Ovary (tissue), 9 donors: ENCODE measurements around the gene GPC6. TPM values are rescaled to one million over a fixed set of nuclear protein-coding genes. Genes with fewer than 3 reads are reported as not detected.

Source experiments
- DNase-seq, 5 donors: peaks; one replicate each; pipeline ENCODE4 v3.0.0-alpha.2; 2019 to 2020
- H3K27ac ChIP-seq, 2 donors: fragments of 200-600 bp; one replicate each; pipeline versions ENCODE4 v1.5.1 to v1.8.0; 2019 to 2022
- H3K27me3 ChIP-seq: fragments of 200-600 bp; one replicate; pipeline ENCODE4 v1.8.0; 2022
- H3K36me3 ChIP-seq: fragments of 200-600 bp; sonication (generic); one replicate; pipeline ENCODE4 v1.5.1; 2019
- H3K4me1 ChIP-seq: one replicate; pipeline ENCODE4 v1.8.1; 2013; ENCODE audit warnings: mild to moderate bottlenecking, moderate library complexity; ENCODE audit not compliant: insufficient read depth
- H3K4me3 ChIP-seq: fragments of 200-600 bp; sonication (generic); one replicate; pipeline ENCODE4 v1.5.1; 2017
- H3K9me3 ChIP-seq, 2 donors: fragments of 200-600 bp in 1 of 2; sonication (generic) in 1 of 2; one replicate each; pipeline versions ENCODE4 v1.5.1 to v1.8.1; 2013 to 2019; ENCODE audit warnings: mild to moderate bottlenecking in 1 of 2, moderate library complexity in 1 of 2
- CTCF ChIP-seq, 3 donors: fragments of 450-650 bp in 2 of 3; fragments of 200-600 bp in 1 of 3; IDR thresholded peaks; one replicate each; pipeline versions ENCODE4 v1.5.1 to v1.8.0; 2016 to 2022; ENCODE audit warnings: antibody characterized with exemption in 3 of 3, mild to moderate bottlenecking in 1 of 3
- EP300 ChIP-seq: sonication (generic); formaldehyde crosslinking; IDR thresholded peaks from one replicate; pipeline ENCODE4 v1.6.1; 2017; ENCODE audit warnings: antibody characterized with exemption
- POLR2A ChIP-seq: fragments of 450-650 bp; IDR thresholded peaks from one replicate; pipeline ENCODE4 v1.6.1; 2017; ENCODE audit warnings: antibody characterized with exemption, mild to moderate bottlenecking, moderate library complexity
- WGBS, 3 donors: extraction: QIAGEN DNeasy Blood & Tissue Kit in 1 of 3; methylation state at CpG; one replicate each; pipeline versions ENCODE4 v1.1.5 to v1.1.7; 2013 to 2017; 5-methylcytosine and 5-hydroxymethylcytosine counted together
- intact Hi-C, 4 donors: fragments of 100-400 bp; cut with DNase I; formaldehyde crosslinking; loops; one replicate each; pipeline versions ENCODE4 v1.11.0 to v1.15.1; 2022 to 2023
- polyA plus RNA-seq, 2 donors: library from polyadenylated mRNA; stranded (reverse); fragments of 200-250 nt in 1 of 2; fragments of 350-450 nt in 1 of 2; fragmentation: Illumina TruSeq in 1 of 2; extraction: RNeasy Lipid Tissue Mini Kit (QIAGEN cat#74804) in 1 of 2; gene quantifications; one replicate each; pipeline ENCODE4 v1.2.3, GENCODE V29; 2013 to 2014
- total RNA-seq, 7 donors: library from RNA; depleted of rRNA in 2 of 7; stranded (reverse); fragments of >200 nt in 2 of 7; fragmentation: NEBNext Ultra II Directional in 3 of 7; extraction: Animal tissue kit (Norgen Biotek cat#: 25700) in 3 of 7; gene quantifications; one replicate each; pipeline versions ENCODE4 v1.1.0 to v1.2.4, GENCODE V29; 2016 to 2023
- donor health status: DM: no; HTN: no; CAD: no; lungs with moderate emphysema.
- donor health status: DM: no; HTN: no; CAD: no.
- donor health status: Bipolar disorder and iron deficiency.
- donor health status: DM: yes; HTN: yes; CAD: no.
- donor health status: DM: no; HTN: no; CAD: no.
- donor health status: DM: yes; HTN: yes; CAD: no.

The GPC6 gene
- total and polyA plus RNA-seq, 9 donors, result 4.3 to 22.3 (median 17.9) TPM

GRCh38 chr13:93732186-93732585 lies 505.6 kb downstream of the GPC6 start:
- Histone ChIP-seq H3K4me1 (peaks cover 10% of the 10 kb centered on the region), H3K4me3 (no peak overlapping the region), H3K36me3 (no peaks in the 10 kb centered on the region), H3K27ac (no peak overlapping the region), H3K9me3 (no peaks in the 10 kb centered on the region), H3K27me3 (no peaks in the 10 kb centered on the region)
- 91 to 94% (median 93%) methylated on average over 2 of the region's 2 CpGs for WGBS, 3 donors
- intact Hi-C loops, result no loop called here
- no peak for DNase-seq
- TF ChIP-seq EP300 (no peak), CTCF (IDR thresholded peaks at IDR 0.05) (no peak), POLR2A (no peak)

DNA sequence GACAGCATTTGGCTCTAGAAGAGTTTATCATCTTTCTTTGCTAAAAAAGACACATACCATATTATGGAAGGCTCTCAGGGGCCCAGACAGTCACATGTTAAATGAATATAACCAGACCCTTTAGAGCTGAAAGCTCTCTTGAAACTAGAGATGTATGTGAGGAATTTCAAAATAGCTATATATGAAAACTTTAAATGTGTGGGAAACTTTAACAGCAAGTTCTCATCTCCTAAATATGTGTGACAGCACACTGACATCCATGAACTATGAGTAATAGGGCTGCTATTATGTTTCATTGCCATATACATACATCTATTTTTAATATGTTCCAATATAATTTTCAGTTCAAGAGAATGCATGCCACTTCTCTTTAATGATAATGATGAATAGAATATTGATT lies 509.5 kb downstream of the GPC6 start:
- TF ChIP-seq CTCF (IDR thresholded peaks at IDR 0.05), result no peak
- no peak for TF ChIP-seq POLR2A
- no peak for TF ChIP-seq EP300
- Histone ChIP-seq H3K9me3 (no peaks in the 10 kb centered on the region), H3K4me3 (no peak overlapping the region), H3K27me3 (no peaks in the 10 kb centered on the region), H3K36me3 (no peaks in the 10 kb centered on the region), H3K4me1 (peaks cover 3% of the 10 kb centered on the region), H3K27ac (no peak overlapping the region)
- intact Hi-C loops, result no loop called here
- no peak for DNase-seq

- H3K36me3 ChIP-seq, result no peaks in the 10 kb centered on the region
- TF ChIP-seq CTCF (IDR thresholded peaks at IDR 0.05), result no peak
- TF ChIP-seq EP300, result no peak
- TF ChIP-seq POLR2A, result no peak
- WGBS, 3 donors, result 94 to 95% (median 94%) methylated on average over 3 of the region's 3 CpGs
- DNase-seq, result no peak
- H3K9me3 ChIP-seq, result no peaks in the 10 kb centered on the region
- H3K4me3 ChIP-seq, result no peak overlapping the region
- H3K27me3 ChIP-seq, result no peaks in the 10 kb centered on the region
- intact Hi-C loops, result no loop called here
- peaks cover 3% of the 10 kb centered on the region for H3K4me1 ChIP-seq
- H3K27ac ChIP-seq, result no peak overlapping the region
These were observed 510.3 kb downstream of the GPC6 start for GRCh38 chr13:93736909-93737308.

DNA sequence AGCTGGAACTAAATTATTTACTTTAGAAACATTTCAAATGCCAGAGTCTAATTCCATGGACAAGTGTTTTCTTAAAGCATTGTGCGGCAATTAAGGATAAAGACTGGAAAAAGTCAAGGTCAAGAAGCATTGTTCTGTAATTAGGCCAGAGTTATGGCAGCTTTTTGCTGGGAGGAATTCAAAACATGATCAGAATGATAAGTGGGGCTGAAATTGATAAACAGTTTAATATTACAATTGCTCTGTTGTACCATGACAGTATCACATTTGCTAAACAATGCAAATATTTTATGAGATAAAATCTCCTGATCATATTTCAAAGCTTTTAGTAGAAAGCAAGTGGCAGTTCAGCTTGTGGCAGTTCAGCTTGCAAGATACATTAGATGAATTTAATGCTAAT lies 513.7 kb downstream of the GPC6 start:
- Histone ChIP-seq H3K9me3 (no peaks in the 10 kb centered on the region), H3K4me3 (no peak overlapping the region)
- intact Hi-C loops, result no loop called here

More for the DNA sequence above, 513.7 kb downstream of the GPC6 start:
- H3K4me1 ChIP-seq, result peaks cover 3% of the 10 kb centered on the region
- H3K36me3 ChIP-seq, result no peaks in the 10 kb centered on the region
- WGBS, 3 donors, result 7 to 50% (median 13%) methylated on average over 1 of the region's 1 CpG
- no peak for DNase-seq
- TF ChIP-seq CTCF (IDR thresholded peaks at IDR 0.05), result no peak
- no peak for TF ChIP-seq POLR2A
- TF ChIP-seq EP300, result no peak
- peaks cover 3% of the 10 kb centered on the region for H3K27me3 ChIP-seq
- H3K27ac ChIP-seq, result no peak overlapping the region
